GM04503 (cell line): ENCODE data around the gene IL26.
"Not testable (repeated sequence)": the region's sequence is repeated elsewhere in the genome, so short reads cannot be mapped to it uniquely, and the experiment has no call there.

Experiments
- DNase-seq: peaks from one replicate; pipeline ENCODE4 v3.0.0-alpha.2; 2012; ENCODE audit warnings: low read depth

IL26 gene

DNA sequence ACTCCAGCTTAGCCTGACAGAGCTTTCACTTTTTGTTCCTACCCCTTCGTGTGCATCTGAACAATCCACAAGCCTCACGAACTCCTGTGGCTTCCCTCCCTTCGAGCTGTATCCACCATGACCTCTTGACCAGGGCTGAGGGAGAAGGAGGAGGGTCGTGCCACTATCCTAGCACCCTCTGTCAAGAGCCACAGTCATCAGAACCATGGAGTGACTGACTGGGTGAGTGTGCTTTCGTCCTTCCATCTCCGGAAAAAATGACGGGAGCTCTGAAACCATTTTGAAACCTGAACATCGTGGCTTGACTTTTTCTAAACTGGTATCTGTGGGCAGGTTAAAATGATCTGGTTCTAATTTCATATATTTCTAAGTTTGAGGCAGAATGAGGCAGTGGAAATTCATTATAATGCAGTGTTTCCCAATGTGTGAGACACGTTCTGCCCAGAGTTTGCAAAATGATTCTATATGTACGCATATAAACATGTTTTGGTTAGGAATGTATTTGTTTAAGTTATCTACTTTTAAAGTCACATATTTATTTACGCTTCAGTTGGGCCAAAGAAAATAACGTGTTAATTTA lies 27.0 kb downstream of the IL26 start:
- no peak for DNase-seq

DNA sequence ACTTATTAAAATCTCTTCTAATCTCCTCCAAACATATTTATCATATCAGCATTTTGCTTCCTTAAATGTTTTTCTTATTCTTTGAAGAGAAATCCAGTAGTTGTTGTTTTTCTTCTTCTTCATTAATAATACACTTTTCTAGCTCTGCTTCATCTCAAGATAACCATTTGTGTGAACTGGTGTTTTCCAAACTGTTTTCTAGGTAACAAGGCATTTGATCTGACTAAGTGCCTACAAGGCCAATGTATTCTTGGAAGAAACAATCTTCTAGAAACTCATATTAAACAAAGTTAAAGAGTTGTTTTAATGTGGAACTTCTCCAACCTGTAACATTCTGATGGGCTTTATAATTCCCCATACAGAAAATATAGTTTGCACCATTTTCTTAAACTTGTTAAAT lies 35.3 kb downstream of the IL26 start:
- DNase-seq, result no peak

GRCh38 chr12:68189821-68190242 lies 35.8 kb downstream of the IL26 start:
- peak; percentile 9 for DNase-seq

DNA sequence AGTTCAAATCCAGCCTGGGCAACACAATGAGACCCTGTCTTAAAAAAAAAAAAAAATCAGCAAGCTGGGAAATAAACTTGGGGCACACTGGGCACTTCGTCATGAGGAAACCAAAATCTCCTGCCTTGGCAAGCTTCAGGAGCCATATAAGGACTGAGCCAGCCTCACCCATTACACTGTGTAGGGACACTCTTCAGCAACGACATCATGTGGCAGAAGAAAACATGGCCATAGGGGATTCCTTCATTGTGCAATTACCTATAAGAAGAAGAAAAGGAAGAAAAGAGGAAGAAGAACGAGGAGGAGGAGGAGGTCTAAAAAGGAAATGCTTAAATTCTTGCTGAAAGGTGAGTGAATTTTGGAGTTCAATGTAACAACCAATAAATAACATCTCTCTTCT lies 40.0 kb downstream of the IL26 start:
- no peak for DNase-seq

GRCh38 chr12:68180792-68181744 lies 44.5 kb downstream of the IL26 start:
- DNase-seq, result no peak

DNA sequence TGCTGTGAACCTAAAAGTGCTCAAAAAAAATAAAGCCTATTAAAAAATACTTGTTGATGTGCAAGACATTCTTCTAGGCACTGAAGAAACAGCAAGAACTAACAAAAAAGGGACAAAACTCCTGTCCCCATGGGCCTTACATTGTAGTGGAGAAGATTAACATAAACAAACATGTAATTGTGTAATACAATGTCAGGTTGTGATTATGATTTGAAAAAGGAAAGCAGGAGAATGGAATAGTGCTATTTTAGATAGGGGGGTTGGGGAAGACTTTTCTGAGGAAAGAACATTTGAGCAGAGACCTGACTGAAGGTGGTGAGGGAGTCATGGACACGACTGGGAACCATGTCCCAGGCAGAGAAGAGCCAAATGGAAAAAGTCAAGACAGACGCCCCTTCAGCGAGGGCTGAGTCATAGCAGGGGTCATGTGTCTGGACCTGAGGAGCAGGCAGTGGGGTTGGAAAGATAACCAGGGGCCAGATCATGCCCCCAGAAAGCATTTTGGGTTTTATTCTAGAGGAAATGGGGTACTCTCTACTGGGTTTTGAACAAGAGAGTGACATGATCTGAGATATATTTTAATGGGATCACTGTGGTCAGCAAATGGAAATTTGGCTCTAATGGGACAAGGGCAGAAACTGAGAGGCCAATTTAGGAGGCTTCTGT lies 46.7 kb downstream of the IL26 start:
- DNase-seq, result no peak

GRCh38 chr12:68178184-68178583 lies 47.4 kb downstream of the IL26 start:
- no peak for DNase-seq

GRCh38 chr12:68177562-68177961 lies 48.0 kb downstream of the IL26 start:
- no peak for DNase-seq

GRCh38 chr12:68176257-68176656 lies 49.4 kb downstream of the IL26 start:
- no peak for DNase-seq

DNA sequence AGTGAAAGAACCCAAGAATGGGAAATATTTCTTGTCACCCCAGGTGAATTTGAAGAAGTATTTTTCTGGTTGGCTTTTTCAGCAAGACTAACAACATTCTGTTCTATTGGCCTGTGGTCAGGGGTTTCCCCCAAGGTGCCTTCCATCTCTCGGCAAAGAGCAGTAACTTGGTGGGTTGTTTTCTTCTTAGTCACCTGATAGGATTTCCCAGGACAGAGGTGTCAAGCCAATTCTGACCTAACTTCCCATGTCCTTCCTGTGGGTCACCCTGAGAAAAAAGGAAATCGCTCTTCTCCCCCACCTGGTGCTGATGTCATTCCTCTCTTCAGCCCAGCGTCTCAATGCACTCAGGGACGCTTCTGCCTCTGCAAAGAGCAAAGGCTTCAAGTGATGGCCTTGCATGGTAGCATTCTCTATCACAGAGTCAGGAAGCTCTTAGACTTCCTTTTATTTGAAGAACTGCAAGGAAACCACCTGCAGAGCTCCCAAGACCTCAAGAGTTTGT lies 50.0 kb downstream of the IL26 start:
- no peak for DNase-seq

GRCh38 chr12:68174761-68175160 lies 50.8 kb downstream of the IL26 start:
- DNase-seq, result not testable (repeated sequence)

GRCh38 chr12:68173792-68174191 lies 51.8 kb downstream of the IL26 start:
- DNase-seq, result no peak

- DNase-seq, result no peak
Observed at GRCh38 chr12:68170726-68171125, 54.9 kb downstream of the IL26 start.

DNA sequence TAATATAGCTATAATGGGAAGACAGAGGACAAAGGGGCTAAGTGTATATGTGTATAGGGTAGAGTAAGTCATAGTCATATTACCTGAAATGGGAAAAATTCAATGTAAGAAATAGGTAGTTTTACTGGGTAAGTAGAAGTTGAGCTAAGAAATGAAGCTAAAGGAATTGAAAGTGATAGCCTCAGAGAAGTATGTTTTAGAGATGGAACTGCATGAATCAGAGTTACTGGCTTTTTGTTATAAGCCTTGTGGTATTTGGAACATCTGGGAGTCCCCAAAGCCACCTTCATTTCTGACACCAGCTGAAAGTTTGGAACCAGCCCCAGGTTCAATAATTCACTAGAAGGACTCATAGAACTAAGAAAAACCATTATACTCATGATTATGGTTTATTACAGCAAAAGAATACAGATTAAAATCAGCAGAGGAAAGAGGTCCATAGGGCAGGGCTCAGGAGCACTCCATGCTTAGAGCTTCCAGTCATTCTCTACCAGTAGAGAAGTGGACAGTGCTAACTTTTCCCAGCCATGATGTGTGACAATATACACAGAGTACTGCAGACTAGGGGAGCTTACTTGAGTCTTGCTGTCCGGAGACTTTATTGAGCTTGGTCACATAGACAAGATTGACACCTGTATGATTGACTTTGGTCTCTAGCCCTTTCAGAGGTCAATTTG lies 56.3 kb downstream of the IL26 start:
- DNase-seq, result no peak

GRCh38 chr12:68166317-68166831 lies 59.2 kb downstream of the IL26 start:
- DNase-seq, result no peak

DNA sequence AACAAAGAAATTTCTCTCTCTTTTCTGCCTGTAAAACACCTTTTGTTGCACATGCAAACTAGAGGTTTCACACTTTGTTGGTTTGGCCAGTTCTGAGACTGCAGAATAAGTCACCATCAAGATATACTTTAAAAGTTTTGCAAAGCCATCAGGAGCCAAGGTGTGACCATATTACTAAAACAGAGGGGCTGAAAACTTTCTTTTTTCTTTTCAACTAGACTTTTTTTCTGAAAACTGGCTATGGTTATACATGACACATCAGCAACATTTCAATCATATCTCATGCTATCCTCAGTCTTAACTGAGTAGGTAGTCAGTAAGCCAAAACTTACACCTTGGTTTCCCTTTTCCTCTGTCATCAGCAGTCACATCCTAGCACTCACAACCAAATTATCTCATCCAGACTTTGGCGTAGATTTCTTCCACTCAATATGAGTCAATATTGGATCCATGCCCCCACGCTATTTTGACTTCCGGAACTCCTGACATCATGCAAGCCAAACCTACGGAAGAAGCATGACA lies 62.0 kb downstream of the IL26 start:
- DNase-seq, result no peak

DNA sequence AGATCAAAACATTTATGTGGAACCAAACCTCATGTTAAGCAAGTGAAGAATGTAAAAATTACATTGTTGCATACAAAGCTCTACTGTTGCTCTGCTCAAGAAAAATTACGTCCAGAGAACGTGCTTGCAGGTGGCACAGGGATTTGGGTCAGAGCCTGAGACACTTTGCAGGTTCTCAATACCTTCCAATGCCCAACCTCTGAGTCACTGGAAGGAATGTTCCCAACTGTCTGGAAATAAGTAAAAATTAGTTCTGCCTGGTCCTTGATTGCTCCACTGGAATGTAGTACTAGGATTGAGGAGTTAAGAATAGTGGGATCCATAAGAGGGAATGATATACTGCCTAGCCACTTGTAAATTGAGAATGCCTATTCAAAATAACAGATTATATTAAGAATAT lies 63.2 kb downstream of the IL26 start:
- no peak for DNase-seq

DNA sequence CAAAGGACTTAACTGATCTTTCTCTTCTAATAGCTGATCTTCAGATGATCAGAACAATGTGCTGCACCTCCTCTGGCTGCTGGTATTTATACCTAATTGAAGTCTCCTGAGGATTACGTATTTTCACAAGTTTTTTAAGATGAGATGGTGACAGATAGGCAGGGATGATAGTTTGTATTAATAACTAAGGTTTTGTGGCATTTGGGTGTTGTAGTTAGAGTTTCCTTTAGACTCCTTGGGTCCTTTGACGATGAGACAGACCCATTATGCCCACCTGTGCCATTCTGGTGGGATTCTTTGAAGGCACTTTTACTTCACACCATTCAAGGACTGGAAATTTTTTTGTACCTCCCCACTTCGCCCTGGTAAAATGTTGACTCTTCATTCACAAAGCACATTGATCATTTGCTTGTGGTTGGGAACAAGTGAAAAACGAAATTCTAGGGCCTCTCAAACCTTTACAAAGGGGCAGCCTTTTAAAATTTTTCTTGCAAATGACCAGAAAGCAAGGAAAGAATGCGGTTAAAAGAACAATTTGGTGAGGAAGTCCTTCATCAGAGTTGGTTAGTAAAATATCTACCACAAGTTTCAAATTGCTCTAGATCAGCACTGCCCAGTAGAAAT lies 65.8 kb downstream of the IL26 start, which contains the start of gene IFNG:
Gene IFNG, minus strand, starts transcription at position 60 of the 624 bp plus-strand sequence. CDS start 125 bp downstream, outside the sequence.
- no peak for DNase-seq

GRCh38 chr12:68158432-68158831 lies 67.2 kb downstream of the IL26 start:
- DNase-seq, result no peak

DNA sequence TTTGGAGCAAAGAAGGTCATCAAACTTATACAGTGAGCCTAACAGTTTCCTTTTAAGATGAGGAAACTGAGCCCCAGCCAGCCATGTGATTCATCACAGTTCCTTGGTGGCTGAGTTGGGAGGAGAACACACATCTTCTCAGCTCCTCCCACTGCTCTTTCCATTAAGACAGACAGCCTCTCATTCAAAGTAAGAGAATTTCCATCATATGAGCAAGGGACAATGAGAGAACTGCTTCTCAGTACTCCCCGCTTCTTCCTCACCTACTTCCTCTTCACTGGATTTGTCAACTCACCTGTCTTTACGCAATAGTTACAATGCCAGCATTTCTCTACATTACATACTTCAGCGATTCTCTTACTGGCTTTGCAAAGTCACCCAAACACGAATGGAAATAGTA lies 68.2 kb downstream of the IL26 start:
- no peak for DNase-seq

- DNase-seq, result no peak
Observed at GRCh38 chr12:68156636-68157035, 69.0 kb downstream of the IL26 start.
